Uterus (tissue), 4 donors: Measurements from ENCODE around the gene ZBTB40. TPM values are rescaled to one million over a fixed set of nuclear protein-coding genes. Genes with fewer than 3 reads are reported as not detected.

Experiments
- DNase-seq, 2 donors: peaks; one replicate each; pipeline ENCODE4 v3.0.0-alpha.2; 2019 to 2020
- H3K27ac ChIP-seq, 2 donors: fragments of 200-600 bp; sonication (generic); 1 replicate in 1 of 2; 2 replicates in 1 of 2; pipeline ENCODE4 v1.5.1; 2016 to 2018
- H3K27me3 ChIP-seq, 2 donors: fragments of 200-600 bp; sonication (generic); one replicate each; pipeline ENCODE4 v1.5.1; 2018 to 2019; ENCODE audit warnings: control low read depth in 1 of 2
- H3K36me3 ChIP-seq, 2 donors: fragments of 200-600 bp; sonication (generic); one replicate each; pipeline ENCODE4 v1.5.1; 2019; ENCODE audit warnings: control low read depth in 1 of 2
- H3K4me1 ChIP-seq, 2 donors: fragments of 200-600 bp; sonication (generic); one replicate each; pipeline ENCODE4 v1.5.1; 2018 to 2019; ENCODE audit warnings: control low read depth in 1 of 2
- H3K4me3 ChIP-seq, 2 donors: fragments of 200-600 bp; sonication (generic); 1 replicate in 1 of 2; 2 replicates in 1 of 2; pipeline ENCODE4 v1.5.1; 2018 to 2019; ENCODE audit warnings: mild to moderate bottlenecking in 1 of 2
- H3K9me3 ChIP-seq, 2 donors: fragments of 200-600 bp; sonication (generic); one replicate each; pipeline ENCODE4 v1.5.1; 2019; ENCODE audit warnings: control low read depth in 1 of 2
- CTCF ChIP-seq, 4 experiments: fragments of 200-600 bp in 2 of 4; fragments of 450-650 bp in 2 of 4; sonication (generic) in 2 of 4; IDR thresholded peaks; one replicate each; pipeline ENCODE4 v1.5.1; 2016 to 2019; ENCODE audit warnings: antibody characterized with exemption in 4 of 4, mild to moderate bottlenecking in 2 of 4, moderate library complexity in 1 of 4
- POLR2A ChIP-seq, 2 donors: fragments of 450-650 bp; IDR thresholded peaks; one replicate each; pipeline ENCODE4 v1.6.1; 2016; ENCODE audit warnings: antibody characterized with exemption in 2 of 2, mild to moderate bottlenecking in 1 of 2, moderate library complexity in 1 of 2
- intact Hi-C: fragments of 100-400 bp; cut with DNase I; formaldehyde crosslinking; loops from one replicate; pipeline ENCODE4 v1.15.1; 2023; ENCODE audit warnings: low total_unique reads
- total RNA-seq, 4 donors: library from RNA; depleted of rRNA in 3 of 4; stranded (reverse); fragments of >200 nt in 3 of 4; gene quantifications; one replicate each; pipeline versions ENCODE4 v1.1.0 to v1.2.4, GENCODE V29; 2014 to 2023
- donor health status: DM: yes; HTN: yes; CAD: no.

Gene ZBTB40
- total RNA-seq, 4 donors from 2014 or later, result 8.2 to 34.2 (median 16.6) TPM

- TF ChIP-seq POLR2A (IDR thresholded peaks at IDR 0.05) (no peak), CTCF (IDR thresholded peaks at IDR 0.05) (no peak)
- no peaks in the 10 kb centered on the region for H3K36me3 ChIP-seq
- intact Hi-C loops, result no loop called here
- no peaks in the 10 kb centered on the region for H3K27me3 ChIP-seq
- H3K4me3 ChIP-seq, result no peak overlapping the region
- H3K9me3 ChIP-seq, result no peaks in the 10 kb centered on the region
- no peak overlapping the region for H3K27ac ChIP-seq
- DNase-seq, result no peak
- H3K4me1 ChIP-seq, result no peaks in the 10 kb centered on the region
These were observed 1.2 kb upstream of the ZBTB40 start for GRCh38 chr1:22450351-22451021.

GRCh38 chr1:22452481-22452957 lies 868 bp downstream of the ZBTB40 start:
- Histone ChIP-seq H3K4me3 (peak overlapping the region; percentile 90 to 93), H3K9me3 (no peaks in the 10 kb centered on the region), H3K4me1 (no peaks in the 10 kb centered on the region), H3K27me3 (no peaks in the 10 kb centered on the region), H3K36me3 (no peaks in the 10 kb centered on the region), H3K27ac (peak overlapping the region; percentile 87 to 96)
- TF ChIP-seq POLR2A (IDR thresholded peaks at IDR 0.05), result no peak
- no peak for TF ChIP-seq CTCF (IDR thresholded peaks at IDR 0.05)
- intact Hi-C loops, result no loop called here
- DNase-seq, result peak in 1 of 2 donors; percentile 27

- TF ChIP-seq POLR2A (IDR thresholded peaks at IDR 0.05) (no peak), CTCF (IDR thresholded peaks at IDR 0.05) (no peak)
- Histone ChIP-seq H3K4me1 (no peaks in the 10 kb centered on the region), H3K4me3 (no peak overlapping the region), H3K27me3 (no peaks in the 10 kb centered on the region), H3K36me3 (no peaks in the 10 kb centered on the region), H3K27ac (no peak overlapping the region), H3K9me3 (no peaks in the 10 kb centered on the region)
- no peak for DNase-seq
- intact Hi-C loops, result no loop called here
These were observed 1.5 kb downstream of the ZBTB40 start for GRCh38 chr1:22453181-22453580.

GRCh38 chr1:22454476-22455056 lies 2.9 kb downstream of the ZBTB40 start:
- H3K4me3 ChIP-seq, result no peak overlapping the region

GRCh38 chr1:22457345-22457744 lies 5.7 kb downstream of the ZBTB40 start:
- no peak overlapping the region for H3K4me3 ChIP-seq
- no peaks in the 10 kb centered on the region for H3K9me3 ChIP-seq
- TF ChIP-seq CTCF (IDR thresholded peaks at IDR 0.05) (peak in 1 of 4 experiments; percentile 18), POLR2A (IDR thresholded peaks at IDR 0.05) (no peak)
- H3K36me3 ChIP-seq, result no peaks in the 10 kb centered on the region
- no peak for DNase-seq
- H3K4me1 ChIP-seq, result no peaks in the 10 kb centered on the region
- H3K27ac ChIP-seq, result no peak overlapping the region
- intact Hi-C loops, result no loop called here
- H3K27me3 ChIP-seq, result no peaks in the 10 kb centered on the region

More at GRCh38 chr1:22454476-22455056, 2.9 kb downstream of the ZBTB40 start:
- intact Hi-C loops, result no loop called here
- no peak overlapping the region for H3K27ac ChIP-seq
- H3K27me3 ChIP-seq, result no peaks in the 10 kb centered on the region
- H3K9me3 ChIP-seq, result no peaks in the 10 kb centered on the region
- no peaks in the 10 kb centered on the region for H3K36me3 ChIP-seq
- DNase-seq, result no peak
- TF ChIP-seq POLR2A (IDR thresholded peaks at IDR 0.05), result no peak
- H3K4me1 ChIP-seq, result no peaks in the 10 kb centered on the region
